NB4 (cell line): ENCODE measurements around the gene AKT3.

Experiments used
- POLR2A ChIP-seq: IDR thresholded peaks from 2 replicates; pipeline ENCODE4 v1.6.1; 2011; ENCODE audit warnings: mild to moderate bottlenecking; ENCODE audit not compliant: insufficient read length; ENCODE audit errors: extremely low read depth
- TF ChIP-seq, protein P1 (sequence below): IDR thresholded peaks from one replicate; pipeline ENCODE4 v1.5.1; 2012; ENCODE audit warnings: low read depth, low read length
- TF ChIP-seq, protein P2 (sequence below): IDR thresholded peaks from 2 replicates; pipeline ENCODE4 v1.6.1; 2011; ENCODE audit warnings: low read depth, low read length

DNA sequence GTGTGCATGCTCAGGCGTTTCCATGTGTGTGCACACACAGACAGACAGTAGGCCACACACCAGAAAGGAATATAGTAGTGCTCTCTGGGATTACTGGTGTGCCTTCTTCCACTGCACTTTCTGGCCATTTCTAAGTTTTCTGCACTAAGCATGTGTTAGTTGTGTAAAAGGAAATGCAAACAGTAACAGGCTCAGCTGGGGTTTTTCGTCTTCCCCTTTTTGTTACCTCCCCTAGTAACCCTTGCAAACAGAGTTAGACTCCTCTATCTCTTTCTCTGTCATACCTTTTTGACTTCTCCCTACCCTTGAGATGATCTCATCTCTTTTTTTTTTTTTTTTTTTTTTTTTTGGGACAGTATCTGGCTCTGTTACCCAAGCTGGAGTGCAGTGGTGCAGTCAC is 398.0 kb downstream of the AKT3 start:
- TF ChIP-seq POLR2A: no peak
- TF ChIP-seq, protein P1, sequence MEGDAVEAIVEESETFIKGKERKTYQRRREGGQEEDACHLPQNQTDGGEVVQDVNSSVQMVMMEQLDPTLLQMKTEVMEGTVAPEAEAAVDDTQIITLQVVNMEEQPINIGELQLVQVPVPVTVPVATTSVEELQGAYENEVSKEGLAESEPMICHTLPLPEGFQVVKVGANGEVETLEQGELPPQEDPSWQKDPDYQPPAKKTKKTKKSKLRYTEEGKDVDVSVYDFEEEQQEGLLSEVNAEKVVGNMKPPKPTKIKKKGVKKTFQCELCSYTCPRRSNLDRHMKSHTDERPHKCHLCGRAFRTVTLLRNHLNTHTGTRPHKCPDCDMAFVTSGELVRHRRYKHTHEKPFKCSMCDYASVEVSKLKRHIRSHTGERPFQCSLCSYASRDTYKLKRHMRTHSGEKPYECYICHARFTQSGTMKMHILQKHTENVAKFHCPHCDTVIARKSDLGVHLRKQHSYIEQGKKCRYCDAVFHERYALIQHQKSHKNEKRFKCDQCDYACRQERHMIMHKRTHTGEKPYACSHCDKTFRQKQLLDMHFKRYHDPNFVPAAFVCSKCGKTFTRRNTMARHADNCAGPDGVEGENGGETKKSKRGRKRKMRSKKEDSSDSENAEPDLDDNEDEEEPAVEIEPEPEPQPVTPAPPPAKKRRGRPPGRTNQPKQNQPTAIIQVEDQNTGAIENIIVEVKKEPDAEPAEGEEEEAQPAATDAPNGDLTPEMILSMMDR: no peak
- TF ChIP-seq, protein P2, sequence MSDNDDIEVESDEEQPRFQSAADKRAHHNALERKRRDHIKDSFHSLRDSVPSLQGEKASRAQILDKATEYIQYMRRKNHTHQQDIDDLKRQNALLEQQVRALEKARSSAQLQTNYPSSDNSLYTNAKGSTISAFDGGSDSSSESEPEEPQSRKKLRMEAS: peak; percentile 77
